ENCODE results near the gene PDZD4. TPM values are rescaled to one million over a fixed set of nuclear protein-coding genes. Genes with fewer than 3 reads are reported as not detected.

PDZD4 gene
- total RNA-seq, 2 donors from 2014 or later: 2.1 to 7.1 TPM

- DNase-seq (ENCODE audit: low spot score): no peak
- no peak for TF ChIP-seq CTCF (IDR thresholded peaks at IDR 0.05)
- Histone ChIP-seq H3K9me3 (no peaks in the 10 kb centered on the region), H3K4me3 (no peak overlapping the region), H3K27ac (no peak overlapping the region), H3K36me3 (no peaks in the 10 kb centered on the region), H3K4me1 (no peaks in the 10 kb centered on the region), H3K27me3 (no peaks in the 10 kb centered on the region)
Measured at GRCh38 chrX:153807976-153808375, 22.4 kb downstream of the PDZD4 start.

- Histone ChIP-seq H3K27me3 (no peaks in the 10 kb centered on the region), H3K4me1 (no peaks in the 10 kb centered on the region), H3K4me3 (no peak overlapping the region), H3K36me3 (no peaks in the 10 kb centered on the region), H3K9me3 (no peaks in the 10 kb centered on the region), H3K27ac (no peak overlapping the region)
- no peak for DNase-seq (ENCODE audit: low spot score)
- TF ChIP-seq CTCF (IDR thresholded peaks at IDR 0.05): no peak
Measured at GRCh38 chrX:153806999-153807575, 23.3 kb downstream of the PDZD4 start.

GRCh38 chrX:153805436-153805835 lies 24.9 kb downstream of the PDZD4 start:
- H3K9me3 ChIP-seq: no peaks in the 10 kb centered on the region
- H3K36me3 ChIP-seq: no peaks in the 10 kb centered on the region

GRCh38 chrX:153804621-153805020 lies 25.7 kb downstream of the PDZD4 start:
- H3K4me1 ChIP-seq: no peaks in the 10 kb centered on the region
- H3K36me3 ChIP-seq: no peaks in the 10 kb centered on the region
- no peak overlapping the region for H3K4me3 ChIP-seq
- no peaks in the 10 kb centered on the region for H3K9me3 ChIP-seq
- no peak for TF ChIP-seq CTCF (IDR thresholded peaks at IDR 0.05)
- no peak for DNase-seq (ENCODE audit: low spot score)
- H3K27me3 ChIP-seq: no peaks in the 10 kb centered on the region
- no peak overlapping the region for H3K27ac ChIP-seq

More at GRCh38 chrX:153805436-153805835, 24.9 kb downstream of the PDZD4 start:
- Histone ChIP-seq H3K4me1 (no peaks in the 10 kb centered on the region), H3K27ac (no peak overlapping the region), H3K4me3 (no peak overlapping the region), H3K27me3 (no peaks in the 10 kb centered on the region)
- no peak for DNase-seq (ENCODE audit: low spot score)
- no peak for TF ChIP-seq CTCF (IDR thresholded peaks at IDR 0.05)

GRCh38 chrX:153804100-153804595 lies 26.2 kb downstream of the PDZD4 start:
- Histone ChIP-seq H3K9me3 (no peaks in the 10 kb centered on the region), H3K4me1 (no peaks in the 10 kb centered on the region), H3K27me3 (no peaks in the 10 kb centered on the region), H3K4me3 (no peak overlapping the region), H3K27ac (no peak overlapping the region), H3K36me3 (no peaks in the 10 kb centered on the region)
- no peak for TF ChIP-seq CTCF (IDR thresholded peaks at IDR 0.05)
- DNase-seq (ENCODE audit: low spot score): no peak

All from right atrium auricular region (tissue), 2 donors.